NK-92 (cell line): Measurements from ENCODE around the gene HNRNPUL1.
"Not testable (repeated sequence)": the region's sequence is repeated elsewhere in the genome, so short reads cannot be mapped to it uniquely, and the experiment has no call there.

Experiments used
- DNase-seq: peaks from one replicate; lab custom pipeline; 2025; ENCODE audit not compliant: unreplicated experiment; lab: John Stamatoyannopoulos, UW

The HNRNPUL1 gene

GRCh38 chr19:41324231-41324702 lies 60.1 kb downstream of the HNRNPUL1 start:
- DNase-seq: no peak

- DNase-seq: no peak
These were observed 60.9 kb downstream of the HNRNPUL1 start for GRCh38 chr19:41324921-41325639.

GRCh38 chr19:41325640-41325946 lies 61.4 kb downstream of the HNRNPUL1 start:
- DNase-seq: no peak

- no peak for DNase-seq
These were observed 62.0 kb downstream of the HNRNPUL1 start for GRCh38 chr19:41325947-41326706.

GRCh38 chr19:41327076-41327575 lies 63.0 kb downstream of the HNRNPUL1 start:
- DNase-seq: no peak

GRCh38 chr19:41327576-41328156 lies 63.5 kb downstream of the HNRNPUL1 start:
- no peak for DNase-seq

GRCh38 chr19:41328157-41328841 lies 64.1 kb downstream of the HNRNPUL1 start:
- DNase-seq: no peak

GRCh38 chr19:41328842-41329225 lies 64.7 kb downstream of the HNRNPUL1 start:
- DNase-seq: no peak

GRCh38 chr19:41330481-41330880 lies 66.3 kb downstream of the HNRNPUL1 start:
- no peak for DNase-seq

GRCh38 chr19:41330946-41331678 lies 66.9 kb downstream of the HNRNPUL1 start:
- no peak for DNase-seq

- DNase-seq: no peak
These were observed 67.8 kb downstream of the HNRNPUL1 start for GRCh38 chr19:41332000-41332399.

- no peak for DNase-seq
These were observed 68.3 kb downstream of the HNRNPUL1 start for GRCh38 chr19:41332468-41332867.

GRCh38 chr19:41334793-41335192 lies 70.6 kb downstream of the HNRNPUL1 start:
- no peak for DNase-seq

GRCh38 chr19:41335467-41335866 lies 71.3 kb downstream of the HNRNPUL1 start:
- DNase-seq: no peak

- DNase-seq: no peak
These were observed 75.8 kb downstream of the HNRNPUL1 start for GRCh38 chr19:41339936-41340335.

- DNase-seq: no peak
These were observed 77.7 kb downstream of the HNRNPUL1 start for GRCh38 chr19:41341669-41342490.

GRCh38 chr19:41344162-41344561 lies 80.0 kb downstream of the HNRNPUL1 start:
- no peak for DNase-seq

- not testable (repeated sequence) for DNase-seq
These were observed 82.7 kb downstream of the HNRNPUL1 start for GRCh38 chr19:41346916-41347315.

- no peak for DNase-seq
These were observed 86.7 kb downstream of the HNRNPUL1 start for GRCh38 chr19:41350735-41351338.
